Measurements from ENCODE around the gene ACE. TPM values are rescaled to one million over a fixed set of nuclear protein-coding genes. Genes with fewer than 3 reads are reported as not detected.

ACE gene
- total RNA-seq, 6 experiments from 2014 or later, result 1.6 to 2.1 (median 1.7) TPM

- DNase-seq, result no peak
- TF ChIP-seq, protein P1, sequence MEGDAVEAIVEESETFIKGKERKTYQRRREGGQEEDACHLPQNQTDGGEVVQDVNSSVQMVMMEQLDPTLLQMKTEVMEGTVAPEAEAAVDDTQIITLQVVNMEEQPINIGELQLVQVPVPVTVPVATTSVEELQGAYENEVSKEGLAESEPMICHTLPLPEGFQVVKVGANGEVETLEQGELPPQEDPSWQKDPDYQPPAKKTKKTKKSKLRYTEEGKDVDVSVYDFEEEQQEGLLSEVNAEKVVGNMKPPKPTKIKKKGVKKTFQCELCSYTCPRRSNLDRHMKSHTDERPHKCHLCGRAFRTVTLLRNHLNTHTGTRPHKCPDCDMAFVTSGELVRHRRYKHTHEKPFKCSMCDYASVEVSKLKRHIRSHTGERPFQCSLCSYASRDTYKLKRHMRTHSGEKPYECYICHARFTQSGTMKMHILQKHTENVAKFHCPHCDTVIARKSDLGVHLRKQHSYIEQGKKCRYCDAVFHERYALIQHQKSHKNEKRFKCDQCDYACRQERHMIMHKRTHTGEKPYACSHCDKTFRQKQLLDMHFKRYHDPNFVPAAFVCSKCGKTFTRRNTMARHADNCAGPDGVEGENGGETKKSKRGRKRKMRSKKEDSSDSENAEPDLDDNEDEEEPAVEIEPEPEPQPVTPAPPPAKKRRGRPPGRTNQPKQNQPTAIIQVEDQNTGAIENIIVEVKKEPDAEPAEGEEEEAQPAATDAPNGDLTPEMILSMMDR (IDR thresholded peaks at IDR 0.05), result no peak
- no peaks in the 10 kb centered on the region for H3K9me3 Mint-ChIP-seq
- no peaks in the 10 kb centered on the region for H3K36me3 Mint-ChIP-seq (ENCODE audit: low read depth)
- peaks cover 17% of the 10 kb centered on the region for H3K27me3 Mint-ChIP-seq (ENCODE audit: insufficient read depth)
- peaks cover 19% of the 10 kb centered on the region for H3K4me1 Mint-ChIP-seq (ENCODE audit: low read depth)
- no peak overlapping the region for H3K27ac Mint-ChIP-seq
- peak overlapping the region; percentile 39; the same call in 1 of the 2 replicates for H3K4me3 Mint-ChIP-seq
These were observed 1.1 kb upstream of the ACE start for GRCh38 chr17:63475491-63476412.

DNA sequence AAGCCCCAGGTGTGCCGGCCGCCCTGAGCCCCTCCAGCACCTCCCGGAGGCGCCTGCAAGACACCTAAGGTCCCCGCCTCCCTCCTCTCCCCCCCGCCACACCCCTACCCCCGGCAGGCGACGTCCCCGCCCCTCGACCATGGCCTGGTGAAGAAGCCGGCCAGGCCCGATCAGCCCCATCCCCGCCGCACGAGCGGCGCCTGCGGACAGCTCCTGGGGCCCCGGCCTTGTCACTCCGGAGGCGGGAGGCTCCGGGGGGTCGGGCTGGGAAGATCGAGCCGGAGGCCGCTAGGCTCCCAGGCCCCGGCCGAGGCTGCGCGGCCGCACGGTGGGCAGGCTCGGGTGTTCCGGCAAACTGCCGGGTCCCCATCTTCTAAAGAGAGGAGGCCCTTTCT is 405 bp upstream of the ACE start:
- H3K4me3 Mint-ChIP-seq, result peak overlapping the region; percentile 39; the same call in 1 of the 2 replicates
- peaks cover 13% of the 10 kb centered on the region for H3K27me3 Mint-ChIP-seq (ENCODE audit: insufficient read depth)
- no peak for DNase-seq
- no peaks in the 10 kb centered on the region for H3K9me3 Mint-ChIP-seq
- peaks cover 19% of the 10 kb centered on the region for H3K4me1 Mint-ChIP-seq (ENCODE audit: low read depth)
- no peak overlapping the region for H3K27ac Mint-ChIP-seq
- H3K36me3 Mint-ChIP-seq (ENCODE audit: low read depth), result no peaks in the 10 kb centered on the region
- TF ChIP-seq, protein P1 (IDR thresholded peaks at IDR 0.05), result no peak

GRCh38 chr17:63477480-63478440 is 899 bp downstream of the ACE start:
- H3K27ac Mint-ChIP-seq, result peak overlapping the region; percentile 38; the same call in 1 of the 2 replicates
- H3K9me3 Mint-ChIP-seq, result no peaks in the 10 kb centered on the region
- H3K4me1 Mint-ChIP-seq (ENCODE audit: low read depth), result peaks cover 19% of the 10 kb centered on the region
- TF ChIP-seq, protein P1 (IDR thresholded peaks at IDR 0.05), result no peak
- no peaks in the 10 kb centered on the region for H3K36me3 Mint-ChIP-seq (ENCODE audit: low read depth)
- no peak for DNase-seq
- peak overlapping the region; percentile 86 for H3K4me3 Mint-ChIP-seq
- peaks cover 13% of the 10 kb centered on the region for H3K27me3 Mint-ChIP-seq (ENCODE audit: insufficient read depth)

GRCh38 chr17:63478814-63479494 is 2.1 kb downstream of the ACE start:
- Mint-ChIP-seq H3K27ac (peak overlapping the region; percentile 54; the same call in 1 of the 2 replicates), H3K27me3 (ENCODE audit: insufficient read depth) (peaks cover 12% of the 10 kb centered on the region), H3K4me1 (ENCODE audit: low read depth) (peaks cover 19% of the 10 kb centered on the region), H3K4me3 (peak overlapping the region; percentile 36; the same call in 1 of the 2 replicates), H3K9me3 (no peaks in the 10 kb centered on the region), H3K36me3 (ENCODE audit: low read depth) (no peaks in the 10 kb centered on the region)
- TF ChIP-seq, protein P1 (IDR thresholded peaks at IDR 0.05), result peak; percentile 91
- DNase-seq, result peak; percentile 95

Measured in HFFc6 (cell line).